Stimulated activated CD4-positive, alpha-beta T cell treated with anti-CD3 and anti-CD28 coated beads, Interleukin-1b, Interleukin-23, amount 100 ng/mL, for 48 hours (primary cell): ENCODE data around the gene ERICH3.

Source experiments
- DNase-seq: peaks from one replicate; pipeline ENCODE4 v3.0.0-alpha.2; 2020

ERICH3 gene

GRCh38 chr1:74673351-74674111 is at the start of gene ERICH3:
TSS of gene ERICH3 (minus strand) at chr1:74673792. CDS start at chr1:74673519, 273 bp downstream.
- DNase-seq, result no peak

- DNase-seq, result no peak
Measured at GRCh38 chr1:74717626-74718025, 44.0 kb upstream of the ERICH3 start.

GRCh38 chr1:74716822-74717221 is 43.2 kb upstream of the ERICH3 start:
- DNase-seq, result no peak

- no peak for DNase-seq
Measured at GRCh38 chr1:74715806-74716205, 42.2 kb upstream of the ERICH3 start.

- no peak for DNase-seq
Measured at GRCh38 chr1:74715236-74715502, 41.6 kb upstream of the ERICH3 start.

GRCh38 chr1:74714429-74715235 is 41.0 kb upstream of the ERICH3 start:
- no peak for DNase-seq

GRCh38 chr1:74713849-74714248 is 40.3 kb upstream of the ERICH3 start:
- no peak for DNase-seq

GRCh38 chr1:74712881-74713280 is 39.3 kb upstream of the ERICH3 start:
- DNase-seq, result no peak

GRCh38 chr1:74703386-74704182 is 30.0 kb upstream of the ERICH3 start:
- no peak for DNase-seq

GRCh38 chr1:74699331-74699730 is 25.7 kb upstream of the ERICH3 start:
- DNase-seq, result no peak

GRCh38 chr1:74697832-74698231 is 24.2 kb upstream of the ERICH3 start:
- DNase-seq, result no peak

GRCh38 chr1:74693473-74693872 is 19.9 kb upstream of the ERICH3 start:
- no peak for DNase-seq

- DNase-seq, result no peak
Measured at GRCh38 chr1:74690909-74691308, 17.3 kb upstream of the ERICH3 start.

GRCh38 chr1:74690364-74690696 is 16.7 kb upstream of the ERICH3 start:
- no peak for DNase-seq

GRCh38 chr1:74689621-74690363 is 16.2 kb upstream of the ERICH3 start:
- peak; percentile 3 for DNase-seq

GRCh38 chr1:74686928-74687327 is 13.3 kb upstream of the ERICH3 start:
- DNase-seq, result no peak

- DNase-seq, result no peak
Measured at GRCh38 chr1:74684301-74684700, 10.7 kb upstream of the ERICH3 start.

- DNase-seq, result no peak
Measured at GRCh38 chr1:74683656-74684055, 10.1 kb upstream of the ERICH3 start.

GRCh38 chr1:74681851-74682250 is 8.3 kb upstream of the ERICH3 start:
- no peak for DNase-seq

GRCh38 chr1:74681449-74681848 is 7.9 kb upstream of the ERICH3 start:
- DNase-seq, result no peak

- DNase-seq, result no peak
Measured at GRCh38 chr1:74681001-74681400, 7.4 kb upstream of the ERICH3 start.

GRCh38 chr1:74679811-74680210 is 6.2 kb upstream of the ERICH3 start:
- DNase-seq, result no peak

GRCh38 chr1:74677926-74678325 is 4.3 kb upstream of the ERICH3 start:
- no peak for DNase-seq
